Right lobe of liver (tissue), 6 donors: ENCODE measurements around the gene IL36G. TPM values are rescaled to one million over a fixed set of nuclear protein-coding genes. Genes with fewer than 3 reads are reported as not detected.

Experiments used
- ATAC-seq, 4 donors: fragments of 200-7000 bp; cut with Tn5 transposase; one replicate each; pipeline ENCODE4 v1.9.1; 2020; ENCODE audit warnings: mild to moderate bottlenecking in 4 of 4, moderate library complexity in 4 of 4
- DNase-seq, 3 donors: peaks; one replicate each; pipeline ENCODE4 v3.0.0-alpha.2; 2020
- H3K27ac ChIP-seq, 3 donors: fragments of 200-600 bp; one replicate each; pipeline ENCODE4 v1.8.0; 2022
- H3K27me3 ChIP-seq, 2 donors: fragments of 200-600 bp; one replicate each; pipeline ENCODE4 v1.8.0; 2022
- H3K36me3 ChIP-seq, 4 donors: fragments of 200-600 bp; sonication (generic) in 1 of 4; one replicate each; pipeline versions ENCODE4 v1.5.1 to v1.8.0; 2017 to 2022; ENCODE audit warnings: control low read depth in 1 of 4
- H3K4me1 ChIP-seq, 4 donors: fragments of 200-600 bp; sonication (generic) in 1 of 4; one replicate each; pipeline versions ENCODE4 v1.5.1 to v1.8.0; 2017 to 2022; ENCODE audit warnings: control low read depth in 1 of 4
- H3K4me3 ChIP-seq, 3 donors: fragments of 200-600 bp; one replicate each; pipeline ENCODE4 v1.8.0; 2022
- H3K9me3 ChIP-seq, 4 donors: fragments of 200-600 bp; sonication (generic) in 1 of 4; one replicate each; pipeline versions ENCODE4 v1.5.1 to v1.8.0; 2017 to 2022; ENCODE audit warnings: control low read depth in 1 of 4
- POLR2A ChIP-seq: fragments of 450-650 bp; IDR thresholded peaks from one replicate; pipeline ENCODE4 v1.6.1; 2017; ENCODE audit warnings: antibody characterized with exemption, mild to moderate bottlenecking
- WGBS: methylation state at CpG from one replicate; pipeline ENCODE4 v1.1.6; 2018; ENCODE audit warnings: low coverage, low lambda C conversion rate; ENCODE audit not compliant: insufficient coverage; ENCODE audit errors: missing lambda C conversion rate; 5-methylcytosine and 5-hydroxymethylcytosine counted together
- intact Hi-C, 2 donors: fragments of 100-400 bp; cut with DNase I; formaldehyde crosslinking; loops; one replicate each; pipeline versions ENCODE4 v1.11.2 to v1.14.1; 2022
- total RNA-seq, 6 experiments: library from RNA; depleted of rRNA in 2 of 6; stranded (reverse); fragments of >200 nt in 2 of 6; fragmentation: NEBNext Ultra II Directional in 3 of 6; extraction: Animal tissue kit (Norgen Biotek cat#: 25700) in 3 of 6; gene quantifications; one replicate each; pipeline versions ENCODE4 v1.1.0 to v1.2.4, GENCODE V29; 2016 to 2023
- TF ChIP-seq, protein P1 (sequence below), 4 donors: fragments of 200-600 bp in 3 of 4; fragments of 450-650 bp in 1 of 4; IDR thresholded peaks; one replicate each; pipeline versions ENCODE4 v1.5.1 to v1.8.0; 2016 to 2022; ENCODE audit warnings: antibody characterized with exemption in 4 of 4, mild to moderate bottlenecking in 2 of 4
- donor health status: DM: no; HTN: yes; CAD: no.
- donor health status: DM: no; HTN: no; CAD: no.
- donor health status: DM: no; HTN: no; CAD: no.
- donor health status: DM: no; HTN: yes; CAD: no.
- donor health status: DM: no; HTN: yes; CAD: no.

The IL36G gene
- total RNA-seq, 6 experiments from 2014 or later: not detected

GRCh38 chr2:113010088-113010487, 32.3 kb downstream of the IL36G start:
- no peak overlapping the region for H3K27ac ChIP-seq
- no peaks in the 10 kb centered on the region for H3K9me3 ChIP-seq
- ATAC-seq: no peak
- peaks cover 0 to 3% (median 0%) of the 10 kb centered on the region in 4 donors for H3K36me3 ChIP-seq
- intact Hi-C loops: no loop called here
- 48% methylated on average over 2 of the region's 2 CpGs for WGBS
- H3K4me1 ChIP-seq: no peaks in the 10 kb centered on the region
- DNase-seq: no peak
- no peak overlapping the region for H3K4me3 ChIP-seq
- no peak for TF ChIP-seq POLR2A
- TF ChIP-seq, protein P1, sequence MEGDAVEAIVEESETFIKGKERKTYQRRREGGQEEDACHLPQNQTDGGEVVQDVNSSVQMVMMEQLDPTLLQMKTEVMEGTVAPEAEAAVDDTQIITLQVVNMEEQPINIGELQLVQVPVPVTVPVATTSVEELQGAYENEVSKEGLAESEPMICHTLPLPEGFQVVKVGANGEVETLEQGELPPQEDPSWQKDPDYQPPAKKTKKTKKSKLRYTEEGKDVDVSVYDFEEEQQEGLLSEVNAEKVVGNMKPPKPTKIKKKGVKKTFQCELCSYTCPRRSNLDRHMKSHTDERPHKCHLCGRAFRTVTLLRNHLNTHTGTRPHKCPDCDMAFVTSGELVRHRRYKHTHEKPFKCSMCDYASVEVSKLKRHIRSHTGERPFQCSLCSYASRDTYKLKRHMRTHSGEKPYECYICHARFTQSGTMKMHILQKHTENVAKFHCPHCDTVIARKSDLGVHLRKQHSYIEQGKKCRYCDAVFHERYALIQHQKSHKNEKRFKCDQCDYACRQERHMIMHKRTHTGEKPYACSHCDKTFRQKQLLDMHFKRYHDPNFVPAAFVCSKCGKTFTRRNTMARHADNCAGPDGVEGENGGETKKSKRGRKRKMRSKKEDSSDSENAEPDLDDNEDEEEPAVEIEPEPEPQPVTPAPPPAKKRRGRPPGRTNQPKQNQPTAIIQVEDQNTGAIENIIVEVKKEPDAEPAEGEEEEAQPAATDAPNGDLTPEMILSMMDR (IDR thresholded peaks at IDR 0.05): no peak
- H3K27me3 ChIP-seq: no peaks in the 10 kb centered on the region

GRCh38 chr2:113011108-113011507, 33.3 kb downstream of the IL36G start:
- no peaks in the 10 kb centered on the region for H3K9me3 ChIP-seq
- TF ChIP-seq POLR2A: no peak
- TF ChIP-seq, protein P1 (IDR thresholded peaks at IDR 0.05): no peak
- intact Hi-C loops: no loop called here
- WGBS: 83% methylated on average over 1 of the region's 1 CpG
- no peaks in the 10 kb centered on the region for H3K27me3 ChIP-seq
- no peaks in the 10 kb centered on the region for H3K4me1 ChIP-seq
- no peak overlapping the region for H3K27ac ChIP-seq
- no peak for DNase-seq
- H3K36me3 ChIP-seq: peaks cover 0 to 3% (median 0%) of the 10 kb centered on the region in 4 donors
- H3K4me3 ChIP-seq: no peak overlapping the region
- no peak for ATAC-seq

GRCh38 chr2:113012436-113013335, 34.9 kb downstream of the IL36G start:
- Histone ChIP-seq H3K4me3 (no peak overlapping the region), H3K27me3 (no peaks in the 10 kb centered on the region), H3K36me3 (peaks cover 0 to 3% (median 0%) of the 10 kb centered on the region in 4 donors), H3K4me1 (no peaks in the 10 kb centered on the region), H3K9me3 (no peaks in the 10 kb centered on the region), H3K27ac (no peak overlapping the region)
- intact Hi-C loops: no loop called here
- ATAC-seq (no peak), DNase-seq (no peak)
- TF ChIP-seq, protein P1 (IDR thresholded peaks at IDR 0.05): no peak
- TF ChIP-seq POLR2A: no peak
- WGBS: 62% methylated on average over 8 of the region's 8 CpGs

DNA sequence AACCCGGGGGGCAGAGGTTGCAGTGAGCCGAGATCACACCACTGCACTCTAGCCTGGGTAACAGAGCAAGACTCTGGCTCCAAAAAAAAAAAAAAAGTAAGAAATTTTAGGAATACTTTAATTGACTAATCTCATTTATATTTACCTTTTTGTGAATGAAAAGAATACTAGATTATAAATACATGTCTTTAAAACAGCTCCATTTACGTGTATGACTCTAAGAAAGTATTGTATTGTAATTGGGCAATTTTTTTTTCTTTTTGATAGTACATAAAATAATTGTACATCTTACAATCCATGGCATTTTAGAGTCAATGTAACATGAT, 35.5 kb downstream of the IL36G start:
- intact Hi-C loops: no loop called here
- 65% methylated on average over 3 of the region's 3 CpGs for WGBS
- Histone ChIP-seq H3K9me3 (no peaks in the 10 kb centered on the region), H3K27ac (no peak overlapping the region), H3K27me3 (no peaks in the 10 kb centered on the region), H3K4me1 (no peaks in the 10 kb centered on the region), H3K36me3 (peaks cover 0 to 3% (median 0%) of the 10 kb centered on the region in 4 donors), H3K4me3 (no peak overlapping the region)
- ATAC-seq (no peak), DNase-seq (no peak)
- no peak for TF ChIP-seq POLR2A

DNA sequence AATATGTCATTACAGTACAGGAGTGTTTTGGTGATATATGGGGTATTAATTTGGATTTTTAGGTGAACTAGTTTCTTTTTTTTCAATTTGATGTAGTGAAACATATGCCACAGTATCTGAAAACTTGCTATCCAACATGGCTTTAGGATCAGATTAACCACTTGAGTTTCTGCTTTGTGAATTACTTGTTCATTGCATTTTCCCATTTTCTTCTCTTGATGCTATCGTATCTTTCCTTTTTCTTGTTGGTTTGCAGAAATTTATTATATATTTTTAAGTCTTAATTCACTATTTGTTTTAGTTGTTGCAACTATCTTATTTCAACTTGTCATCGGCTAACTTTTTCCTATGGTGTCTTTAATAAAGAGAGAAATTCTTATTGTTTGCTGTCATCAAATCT, 36.3 kb downstream of the IL36G start:
- H3K4me1 ChIP-seq: no peaks in the 10 kb centered on the region
- no peaks in the 10 kb centered on the region for H3K27me3 ChIP-seq
- TF ChIP-seq POLR2A: no peak
- TF ChIP-seq, protein P1 (IDR thresholded peaks at IDR 0.05): no peak
- H3K36me3 ChIP-seq: peaks cover 0 to 3% (median 0%) of the 10 kb centered on the region in 4 donors
- DNase-seq: no peak
- no peak overlapping the region for H3K4me3 ChIP-seq
- no peak for ATAC-seq
- WGBS: 84% methylated on average over 2 of the region's 2 CpGs
- no peak overlapping the region for H3K27ac ChIP-seq
- H3K9me3 ChIP-seq: no peaks in the 10 kb centered on the region
- intact Hi-C loops: no loop called here
